ENCODE measurements around the gene SETBP1. TPM values are rescaled to one million over a fixed set of nuclear protein-coding genes. Genes with fewer than 3 reads are reported as not detected.

Gene SETBP1
- total RNA-seq, 1 donor from 2014 or later, result 12.0 TPM

DNA sequence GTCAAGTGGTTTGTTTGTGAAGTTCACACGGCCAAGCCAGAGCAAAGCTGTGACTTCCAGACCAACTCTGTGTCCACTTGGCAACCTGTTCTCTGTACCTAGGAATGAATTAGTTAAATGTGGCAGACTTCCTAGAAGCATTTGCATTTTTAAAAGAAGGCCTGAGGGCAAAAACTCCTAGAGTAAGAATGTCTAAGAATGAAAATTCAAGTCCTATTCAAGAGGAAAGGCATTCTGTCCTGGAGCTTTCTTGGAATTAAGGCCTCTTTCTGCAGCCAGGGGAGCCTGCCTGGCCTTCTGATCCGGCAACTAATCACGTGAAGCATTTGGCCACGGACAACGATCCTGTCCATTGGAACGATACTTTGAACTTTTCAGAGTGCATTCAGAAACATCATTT lies 155.0 kb downstream of the SETBP1 start:
- Histone ChIP-seq H3F3A (ENCODE audit: low read depth) (peaks cover 13% of the 10 kb centered on the region), H3K4me1 (peaks cover 53% of the 10 kb centered on the region), H3K9me3 (ENCODE audit: low read depth) (no peaks in the 10 kb centered on the region), H2AFZ (replicated peaks) (no peak overlapping the region), H3K36me3 (no peaks in the 10 kb centered on the region), H3K4me2 (peak overlapping the region; percentile 54), H3K27ac (no peak overlapping the region), H3K9ac (no peak overlapping the region), H3K4me3 (no peak overlapping the region), H3K79me2 (ENCODE audit: low read depth) (peaks cover 33% of the 10 kb centered on the region), H4K20me1 (ENCODE audit: low read depth) (peaks cover 32% of the 10 kb centered on the region), H3K27me3 (no peaks in the 10 kb centered on the region)
- TF ChIP-seq EZH2phosphoT487 (IDR thresholded peaks at IDR 0.05) (no peak), EZH2 (IDR thresholded peaks at IDR 0.05) (no peak)
- TF ChIP-seq, protein P1, sequence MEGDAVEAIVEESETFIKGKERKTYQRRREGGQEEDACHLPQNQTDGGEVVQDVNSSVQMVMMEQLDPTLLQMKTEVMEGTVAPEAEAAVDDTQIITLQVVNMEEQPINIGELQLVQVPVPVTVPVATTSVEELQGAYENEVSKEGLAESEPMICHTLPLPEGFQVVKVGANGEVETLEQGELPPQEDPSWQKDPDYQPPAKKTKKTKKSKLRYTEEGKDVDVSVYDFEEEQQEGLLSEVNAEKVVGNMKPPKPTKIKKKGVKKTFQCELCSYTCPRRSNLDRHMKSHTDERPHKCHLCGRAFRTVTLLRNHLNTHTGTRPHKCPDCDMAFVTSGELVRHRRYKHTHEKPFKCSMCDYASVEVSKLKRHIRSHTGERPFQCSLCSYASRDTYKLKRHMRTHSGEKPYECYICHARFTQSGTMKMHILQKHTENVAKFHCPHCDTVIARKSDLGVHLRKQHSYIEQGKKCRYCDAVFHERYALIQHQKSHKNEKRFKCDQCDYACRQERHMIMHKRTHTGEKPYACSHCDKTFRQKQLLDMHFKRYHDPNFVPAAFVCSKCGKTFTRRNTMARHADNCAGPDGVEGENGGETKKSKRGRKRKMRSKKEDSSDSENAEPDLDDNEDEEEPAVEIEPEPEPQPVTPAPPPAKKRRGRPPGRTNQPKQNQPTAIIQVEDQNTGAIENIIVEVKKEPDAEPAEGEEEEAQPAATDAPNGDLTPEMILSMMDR (IDR thresholded peaks at IDR 0.05), result no peak
- Mint-ChIP-seq H3K27ac (peak overlapping the region; percentile 68), H3K9me3 (peaks cover 6% of the 10 kb centered on the region), H3K4me3 (no peak overlapping the region), H3K27me3 (ENCODE audit: insufficient read depth, low read depth) (no peaks in the 10 kb centered on the region), H3K4me1 (peaks cover 70% of the 10 kb centered on the region), H3K36me3 (peaks cover 5% of the 10 kb centered on the region)
- DNase-seq (ENCODE audit: low spot score), result peak; percentile 31

- TF ChIP-seq EZH2 (IDR thresholded peaks at IDR 0.05), result no peak
- TF ChIP-seq EZH2phosphoT487 (IDR thresholded peaks at IDR 0.05), result no peak
- TF ChIP-seq, protein P1 (IDR thresholded peaks at IDR 0.05), result no peak
- DNase-seq (ENCODE audit: low spot score), result no peak
- Mint-ChIP-seq H3K9me3 (peaks cover 4% of the 10 kb centered on the region), H3K4me1 (peaks cover 71% of the 10 kb centered on the region), H3K27me3 (ENCODE audit: insufficient read depth, low read depth) (no peaks in the 10 kb centered on the region), H3K27ac (peak overlapping the region; percentile 15), H3K36me3 (peaks cover 6% of the 10 kb centered on the region), H3K4me3 (no peak overlapping the region)
- Histone ChIP-seq H3K9ac (no peak overlapping the region), H3K27me3 (no peaks in the 10 kb centered on the region), H3K79me2 (ENCODE audit: low read depth) (peaks cover 28% of the 10 kb centered on the region), H3K4me3 (no peak overlapping the region), H3F3A (ENCODE audit: low read depth) (peaks cover 13% of the 10 kb centered on the region), H3K27ac (no peak overlapping the region), H3K9me3 (ENCODE audit: low read depth) (no peaks in the 10 kb centered on the region), H4K20me1 (ENCODE audit: low read depth) (peaks cover 32% of the 10 kb centered on the region), H3K4me2 (no peak overlapping the region), H2AFZ (replicated peaks) (no peak overlapping the region), H3K36me3 (no peaks in the 10 kb centered on the region), H3K4me1 (peaks cover 49% of the 10 kb centered on the region)
Measured at GRCh38 chr18:44836263-44836662, 155.6 kb downstream of the SETBP1 start.

DNA sequence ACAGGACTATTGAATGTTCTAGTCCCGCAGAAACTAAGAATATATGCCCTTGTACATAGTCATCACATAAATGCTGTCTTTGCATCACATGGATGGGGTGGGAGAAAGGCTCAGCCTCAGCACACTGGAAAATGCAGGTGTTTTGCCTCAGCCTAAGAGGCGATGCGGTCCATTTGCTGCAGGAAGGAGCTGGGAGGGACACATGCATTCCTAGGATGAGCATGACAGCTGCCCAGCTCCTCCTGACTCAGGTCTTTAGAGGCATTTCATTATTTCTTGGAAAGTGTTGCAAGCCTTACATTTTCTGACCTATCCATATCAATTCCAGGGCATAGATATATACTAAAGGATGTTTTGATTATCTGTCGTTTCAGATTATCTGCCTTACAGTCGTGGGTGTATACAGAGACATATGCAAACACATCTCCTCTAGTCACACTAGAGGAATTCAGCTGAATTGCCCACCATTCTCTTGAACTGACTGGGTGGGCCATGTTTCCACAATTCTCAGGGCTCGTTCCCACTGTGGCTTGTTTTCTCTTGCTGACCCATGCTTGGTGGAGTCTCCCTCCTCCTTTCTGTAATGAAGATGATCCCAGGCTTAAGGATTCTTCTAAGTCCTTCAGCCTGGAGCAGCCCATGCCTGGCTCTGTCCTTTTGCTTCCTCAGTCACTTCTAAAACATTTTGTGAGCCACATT lies 156.9 kb downstream of the SETBP1 start:
- Histone ChIP-seq H3K9ac (no peak overlapping the region), H3K9me3 (ENCODE audit: low read depth) (no peaks in the 10 kb centered on the region), H3K27ac (no peak overlapping the region), H3F3A (ENCODE audit: low read depth) (peaks cover 13% of the 10 kb centered on the region), H3K79me2 (ENCODE audit: low read depth) (peaks cover 17% of the 10 kb centered on the region), H4K20me1 (ENCODE audit: low read depth) (peaks cover 32% of the 10 kb centered on the region), H3K4me3 (no peak overlapping the region), H2AFZ (replicated peaks) (no peak overlapping the region), H3K4me1 (peaks cover 49% of the 10 kb centered on the region), H3K36me3 (no peaks in the 10 kb centered on the region), H3K27me3 (no peaks in the 10 kb centered on the region), H3K4me2 (peak overlapping the region; percentile 21)
- Mint-ChIP-seq H3K27ac (no peak overlapping the region), H3K4me1 (peaks cover 76% of the 10 kb centered on the region), H3K27me3 (ENCODE audit: insufficient read depth, low read depth) (no peaks in the 10 kb centered on the region), H3K4me3 (no peak overlapping the region), H3K9me3 (peaks cover 4% of the 10 kb centered on the region), H3K36me3 (peaks cover 11% of the 10 kb centered on the region)
- TF ChIP-seq EZH2phosphoT487 (IDR thresholded peaks at IDR 0.05), result no peak
- TF ChIP-seq, protein P1 (IDR thresholded peaks at IDR 0.05), result no peak
- no peak for TF ChIP-seq EZH2 (IDR thresholded peaks at IDR 0.05)
- no peak for DNase-seq (ENCODE audit: low spot score)

All from neural progenitor cell (in vitro differentiated cells).